ENCODE data around the gene CENPP.

Gene CENPP

DNA sequence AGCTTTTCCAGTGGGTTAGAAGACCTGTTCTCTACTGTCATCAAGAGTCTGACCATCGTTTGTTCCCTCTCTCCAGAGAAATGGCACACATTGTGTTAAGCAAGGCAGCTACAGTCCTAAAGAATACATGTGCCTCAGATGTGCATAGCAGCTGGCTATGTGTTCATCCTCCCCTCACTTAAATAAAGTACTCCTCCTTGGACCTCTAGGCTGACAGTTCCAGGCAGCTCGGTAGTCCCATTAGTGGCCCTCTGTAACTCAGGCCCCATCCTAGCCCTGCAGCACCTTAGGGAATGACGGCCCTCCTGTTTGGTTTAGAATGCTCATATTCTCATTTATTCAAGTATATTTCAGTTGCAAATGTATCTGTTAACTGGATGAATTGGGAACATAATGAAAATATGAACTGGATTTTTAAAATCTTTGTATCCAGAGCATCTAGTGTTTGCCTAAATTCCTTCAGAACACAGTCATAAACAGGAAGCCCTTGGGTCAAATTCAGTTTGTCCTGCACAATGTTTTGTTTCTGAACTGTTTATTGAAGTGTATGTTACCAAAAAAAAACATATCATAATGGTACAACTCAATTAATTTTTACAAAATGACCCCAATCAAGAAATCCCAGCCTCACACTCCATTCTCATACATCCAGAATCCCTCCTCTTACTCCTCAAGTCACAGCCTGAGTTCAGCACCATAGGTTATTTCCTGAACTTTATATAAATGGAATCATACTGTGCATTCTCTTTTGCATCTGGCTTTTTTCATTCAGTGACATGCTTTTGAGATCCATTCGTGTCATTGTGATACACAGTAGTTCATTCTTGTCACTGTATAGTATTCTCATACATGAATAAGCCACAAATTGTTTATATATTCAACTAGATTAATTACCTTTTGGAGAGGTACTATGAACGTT lies 158.1 kb downstream of the CENPP start:
- DNase-seq, result no peak

DNA sequence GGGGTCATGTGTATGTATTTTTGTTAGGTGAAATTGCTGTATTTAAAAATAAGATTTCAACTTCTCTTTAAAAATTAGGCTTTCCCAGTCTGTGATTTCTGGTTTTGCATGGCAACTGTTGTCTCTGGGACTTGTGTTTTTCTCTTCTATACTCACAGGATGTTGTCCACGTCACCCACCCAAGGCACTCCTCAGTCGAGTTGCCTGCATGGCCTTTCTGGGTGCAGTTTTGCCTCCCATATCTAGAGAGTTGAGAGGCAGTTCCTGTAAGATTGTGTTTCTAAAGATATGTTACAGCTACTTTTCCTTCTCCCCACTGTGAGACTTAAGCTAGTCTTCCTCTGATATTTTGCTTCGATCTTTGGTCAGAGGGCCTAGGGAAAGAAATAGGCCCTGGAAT lies 158.8 kb downstream of the CENPP start:
- DNase-seq, result no peak

DNA sequence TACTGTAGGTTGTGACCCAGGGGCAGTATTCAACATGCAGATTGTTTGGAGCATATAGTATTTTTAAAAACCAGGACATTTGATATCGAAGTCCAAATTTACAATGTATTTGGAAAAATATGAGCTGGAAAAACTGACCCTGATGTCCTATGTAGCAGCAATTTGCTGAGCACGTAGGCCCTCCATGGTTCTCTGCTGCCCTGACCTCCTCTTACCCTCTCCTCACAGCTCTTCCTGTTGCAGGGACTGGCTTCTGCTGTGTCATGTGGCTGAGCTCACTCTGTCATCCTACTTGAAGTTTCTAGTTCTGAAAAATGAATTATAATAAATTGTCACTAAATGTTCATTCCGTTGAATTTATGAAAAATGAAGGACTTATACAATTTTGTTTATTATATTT lies 160.6 kb downstream of the CENPP start:
- no peak for DNase-seq

DNA sequence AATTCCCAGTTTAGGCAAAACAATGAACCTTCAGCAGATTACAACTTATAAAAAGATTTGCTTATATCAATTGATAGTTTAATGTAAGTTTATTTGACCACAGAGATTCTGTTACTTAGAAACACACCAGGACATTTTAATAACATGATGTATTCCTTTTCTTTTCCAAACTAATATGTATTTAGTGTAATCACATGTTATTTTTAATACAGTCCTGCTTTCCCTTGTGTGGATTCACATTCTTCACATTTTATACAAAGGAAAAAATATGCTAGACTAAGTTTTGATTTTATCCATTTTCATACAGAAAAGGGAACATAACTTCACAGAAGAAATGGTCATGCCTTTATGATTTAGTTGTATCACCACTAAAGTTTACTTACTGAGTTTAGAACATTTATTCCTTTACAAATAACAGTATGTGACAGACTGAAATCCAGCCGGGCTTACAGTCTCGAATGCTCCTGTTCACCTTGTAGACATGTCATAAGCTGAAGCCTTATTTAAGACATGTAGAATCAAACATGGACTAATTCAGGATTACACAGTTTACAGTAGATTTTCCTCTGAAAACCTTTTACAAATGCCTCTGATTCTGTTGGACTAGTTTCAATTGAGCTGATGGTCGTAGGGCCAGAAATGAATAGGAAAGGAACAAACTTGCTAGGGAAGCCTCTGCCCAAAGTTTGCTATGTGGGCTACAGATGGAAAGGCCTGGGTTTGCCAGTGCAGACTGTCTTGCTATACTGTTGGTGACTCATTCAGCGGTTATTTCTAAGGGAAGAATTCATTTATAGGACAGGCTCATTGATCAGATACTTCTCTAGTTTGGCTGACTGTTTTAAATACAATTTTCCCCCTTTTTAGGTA lies 163.2 kb downstream of the CENPP start:
- no peak for DNase-seq

DNA sequence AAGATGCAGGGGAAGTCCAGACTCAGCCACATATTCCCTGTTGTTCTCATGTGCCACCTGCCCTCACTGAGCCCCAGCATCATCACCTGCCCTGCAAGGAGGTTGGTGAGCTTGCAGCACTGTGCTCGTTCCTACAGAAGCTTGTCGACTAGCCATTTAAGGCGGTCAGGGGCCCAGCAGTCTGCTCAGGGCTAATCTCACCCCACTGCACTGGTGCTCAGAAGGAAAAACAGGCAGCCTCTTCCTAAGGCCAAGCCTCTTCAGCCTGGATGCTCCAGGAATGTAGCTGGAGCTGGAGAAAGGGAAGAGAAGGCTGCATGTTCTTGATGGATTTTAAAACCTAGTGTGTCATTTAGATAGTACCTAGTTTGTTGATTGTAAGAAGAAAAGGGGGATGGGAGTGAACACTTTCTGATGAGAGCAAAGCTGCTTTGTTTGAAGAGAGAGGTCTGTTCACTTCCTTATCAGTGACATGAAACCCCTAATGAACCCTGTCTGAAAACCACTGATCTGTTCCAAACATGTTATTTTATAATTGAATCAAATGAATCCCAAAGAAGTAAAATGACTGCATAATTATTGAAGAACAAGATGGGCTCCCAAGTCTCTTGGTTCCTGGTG lies 167.1 kb downstream of the CENPP start:
- DNase-seq, result no peak

DNA sequence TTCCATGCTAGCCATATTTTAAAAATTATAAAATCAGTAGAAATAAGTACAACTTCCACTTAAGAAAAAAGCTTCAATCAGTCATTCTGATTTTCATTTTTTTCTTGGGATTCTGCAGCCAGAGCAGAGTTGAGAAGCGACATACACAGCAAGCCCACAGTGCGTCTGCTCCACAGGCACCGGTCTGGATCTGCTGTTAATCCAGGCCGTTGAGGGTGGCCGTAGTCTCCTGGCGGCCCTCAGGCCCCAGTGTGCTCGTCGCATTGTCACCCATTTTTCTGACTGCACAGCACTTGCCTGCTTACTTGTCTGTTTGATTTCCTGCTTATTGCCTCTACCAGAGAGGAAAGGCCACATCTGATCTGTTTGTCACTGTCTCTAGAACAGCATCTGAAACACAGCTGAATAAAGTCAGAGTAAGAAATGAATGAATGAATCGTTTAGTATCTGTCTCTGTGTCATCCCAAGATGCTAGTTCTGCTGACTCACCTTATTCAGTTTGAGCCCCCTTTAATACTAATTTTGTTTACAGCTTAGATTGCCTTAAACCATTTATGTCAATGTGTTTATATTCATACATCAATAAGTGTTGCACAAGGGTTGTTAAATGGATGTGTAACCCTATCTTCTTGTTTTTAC lies 168.1 kb downstream of the CENPP start:
- no peak for DNase-seq

DNA sequence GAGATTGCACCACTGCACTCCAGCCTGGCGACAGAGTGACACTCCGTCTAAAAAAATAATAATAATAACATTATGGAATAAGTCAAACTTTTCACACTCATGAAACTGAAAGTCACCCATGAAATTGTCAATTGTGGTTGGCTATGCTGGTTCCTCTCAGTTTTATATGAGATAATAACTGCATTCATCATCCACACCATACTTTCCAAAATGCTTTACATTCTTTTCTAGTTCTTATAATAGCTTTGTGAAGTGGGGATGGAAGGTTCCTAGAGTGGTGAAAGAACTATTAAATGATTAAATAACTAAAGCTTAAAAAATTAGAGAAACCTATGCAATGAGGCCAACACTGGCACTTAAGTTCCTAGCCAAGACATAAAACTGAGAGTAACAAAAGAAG lies 169.1 kb downstream of the CENPP start:
- DNase-seq, result no peak

DNA sequence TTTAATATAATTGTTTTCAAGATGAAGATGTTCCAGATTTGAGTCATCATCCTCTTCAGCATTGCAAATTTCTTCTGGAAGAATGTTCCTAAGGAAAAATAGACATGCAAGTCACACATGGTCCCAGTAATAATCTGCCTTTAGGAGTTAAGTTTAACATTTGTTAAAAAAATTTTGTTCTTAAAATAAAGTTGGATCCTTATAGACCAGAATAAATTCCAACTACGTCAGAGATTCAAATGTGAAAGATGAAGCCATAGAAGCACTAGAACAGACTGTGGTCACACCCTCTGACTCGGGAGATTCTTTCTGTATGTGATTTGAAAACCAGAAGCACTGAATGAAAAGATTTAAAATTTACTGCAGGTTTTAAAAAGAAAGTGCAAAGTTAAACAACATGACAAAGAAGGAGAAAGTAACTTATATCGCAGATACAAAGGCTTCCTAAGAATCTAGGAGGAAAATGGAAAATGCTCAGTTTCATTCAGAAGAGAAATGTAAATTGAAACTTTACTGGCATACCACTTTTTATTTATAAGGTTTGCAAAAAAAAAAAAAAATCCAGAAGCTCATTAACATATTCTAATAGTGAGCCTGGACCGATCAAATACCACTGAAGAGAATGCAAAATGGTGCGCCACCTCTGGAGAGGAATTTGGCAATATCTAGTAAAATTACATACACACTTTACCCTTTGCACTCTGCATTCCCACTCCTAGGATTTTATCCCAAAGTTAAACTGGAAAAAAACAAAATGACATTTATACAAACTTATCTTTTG lies 170.8 kb downstream of the CENPP start:
- no peak for DNase-seq

DNA sequence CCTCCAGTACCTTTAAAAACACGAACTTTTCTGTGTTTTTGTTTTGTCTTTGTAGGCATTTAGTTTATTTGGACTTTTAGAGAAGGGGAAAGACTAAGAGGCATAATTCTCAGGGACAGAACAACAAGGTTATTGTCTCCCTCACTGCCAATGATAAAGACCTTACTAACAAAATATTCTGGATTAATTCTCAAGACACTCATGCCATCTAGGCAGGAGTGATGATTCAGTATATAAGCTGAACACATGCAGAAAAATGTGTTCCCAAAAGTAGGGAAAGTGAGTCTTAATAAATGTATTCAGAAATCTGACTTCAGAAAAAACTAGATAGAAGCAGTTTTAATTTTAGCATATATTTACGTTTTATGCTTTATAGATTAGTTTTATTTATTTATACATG lies 173.9 kb downstream of the CENPP start:
- DNase-seq, result no peak

DNA sequence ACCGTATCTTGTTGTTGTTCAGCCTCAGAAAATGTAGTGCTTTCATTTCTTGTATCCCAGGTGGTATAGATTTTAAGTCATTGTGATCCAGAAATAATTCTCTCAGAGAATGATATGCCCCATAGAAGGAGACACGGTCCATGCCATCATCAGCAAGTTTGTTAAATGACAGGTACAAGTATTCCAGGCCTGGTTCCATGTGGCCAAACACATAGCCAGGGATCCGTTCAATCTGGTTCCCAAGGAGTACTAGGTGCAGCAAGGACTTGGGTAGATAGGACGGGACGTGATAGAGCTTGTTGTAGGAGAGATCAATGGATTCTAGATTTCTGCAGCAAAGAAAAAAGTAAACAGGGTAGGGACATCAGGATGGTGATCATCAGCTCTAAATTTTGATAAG lies 175.0 kb downstream of the CENPP start:
- no peak for DNase-seq

DNA sequence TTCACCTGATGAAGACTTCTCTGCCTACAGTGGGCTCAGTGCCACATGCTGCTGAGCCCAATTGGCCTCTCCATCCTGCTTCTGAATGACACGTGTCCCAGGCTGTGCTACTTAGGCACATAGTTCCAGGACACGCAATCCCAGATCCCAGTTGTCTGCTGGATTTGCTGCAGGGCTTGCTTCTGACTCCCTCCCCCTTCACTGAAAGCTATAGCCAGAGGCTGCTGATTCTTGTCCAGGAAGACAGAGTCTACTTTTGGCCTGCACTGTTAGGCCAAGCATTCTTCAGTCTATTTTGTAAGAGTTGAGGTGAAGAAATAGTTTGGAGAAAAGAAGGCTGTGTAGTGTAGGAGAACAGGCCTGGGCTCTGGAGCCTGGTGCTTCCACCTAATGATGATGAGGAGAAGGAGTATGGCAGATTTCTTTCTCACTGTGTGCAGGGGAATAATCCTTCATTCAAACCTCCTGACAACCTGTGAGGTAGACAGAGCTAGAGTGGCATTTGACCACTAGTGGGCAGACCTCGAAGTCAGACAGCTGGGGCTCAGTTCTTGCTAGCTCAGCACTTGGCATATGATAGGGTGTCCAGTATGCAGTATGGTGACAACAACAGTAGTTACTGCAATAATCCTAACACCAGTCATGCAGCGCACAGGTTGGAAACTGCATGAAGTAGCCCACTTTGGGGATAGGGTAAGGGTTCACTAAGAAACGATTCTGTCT lies 176.1 kb downstream of the CENPP start:
- peak; percentile 43 for DNase-seq

DNA sequence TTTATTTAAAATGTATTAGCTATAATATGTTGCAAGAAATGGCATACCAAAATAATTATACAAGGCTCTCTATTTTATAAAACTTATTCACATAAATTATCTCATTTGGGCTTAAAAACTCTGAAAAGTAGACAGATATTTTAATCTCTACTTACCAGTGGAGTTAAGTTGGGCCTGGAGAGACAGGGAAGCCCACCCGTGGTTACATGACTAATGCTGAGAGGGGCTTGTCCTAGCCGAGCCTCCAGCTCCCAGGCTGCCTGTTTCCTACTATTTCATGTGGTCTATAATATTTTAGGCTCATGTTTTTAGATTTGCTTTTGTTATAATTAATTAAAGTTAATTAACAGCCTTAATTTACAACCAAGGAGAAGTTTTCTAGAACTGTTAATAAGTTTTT lies 177.4 kb downstream of the CENPP start:
- DNase-seq, result no peak

DNA sequence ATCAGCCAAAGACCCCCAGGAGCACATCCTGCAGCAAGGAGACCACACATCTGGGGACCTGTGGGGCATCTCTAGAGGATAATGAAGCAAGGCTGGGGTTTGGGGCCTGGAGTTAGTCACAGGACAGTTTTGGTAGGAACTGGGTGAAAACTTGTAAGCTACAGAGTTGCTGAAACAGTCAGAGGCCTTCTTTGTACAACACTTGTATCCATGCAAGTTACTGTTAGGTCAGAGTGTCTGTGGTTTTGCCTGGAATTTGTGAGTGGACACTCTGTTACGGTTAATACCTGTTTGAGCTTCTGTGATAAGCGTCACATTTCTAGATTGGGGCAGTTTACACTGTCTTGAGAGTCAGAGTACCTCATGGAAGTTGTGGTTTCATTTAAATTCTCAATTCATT lies 179.1 kb downstream of the CENPP start:
- DNase-seq, result peak; percentile 13

DNA sequence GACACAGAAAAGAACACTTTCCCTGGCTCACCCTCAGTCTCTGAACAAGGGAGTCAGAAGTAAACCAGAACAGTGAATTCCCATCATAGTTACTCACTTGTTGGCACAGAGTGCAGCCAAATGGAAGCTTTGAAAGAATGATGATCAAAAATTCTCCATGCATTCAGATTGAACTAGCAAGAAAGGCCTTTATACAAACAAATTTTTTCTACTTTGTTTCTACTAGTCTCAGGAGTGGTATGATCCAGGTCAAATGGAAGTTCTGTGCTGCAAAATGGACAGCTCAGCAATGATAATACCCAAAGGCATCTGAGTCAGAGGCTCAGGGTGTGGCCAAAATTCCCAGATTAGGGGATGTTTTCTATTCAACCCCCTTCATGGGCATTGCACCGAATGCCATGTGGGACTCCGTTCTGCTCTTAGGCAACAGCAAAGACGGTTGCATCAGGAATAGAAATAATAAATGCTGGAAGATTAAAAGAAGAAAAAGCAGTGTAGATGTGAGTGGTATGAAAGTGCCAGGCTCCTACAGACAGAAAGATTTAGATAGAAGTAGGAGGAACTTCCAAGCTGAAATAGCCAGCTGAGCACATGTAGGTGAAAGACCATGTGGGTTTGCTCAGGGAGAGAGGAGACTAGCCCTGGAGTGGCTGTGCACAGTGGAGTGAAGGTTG lies 180.6 kb downstream of the CENPP start:
- no peak for DNase-seq

DNA sequence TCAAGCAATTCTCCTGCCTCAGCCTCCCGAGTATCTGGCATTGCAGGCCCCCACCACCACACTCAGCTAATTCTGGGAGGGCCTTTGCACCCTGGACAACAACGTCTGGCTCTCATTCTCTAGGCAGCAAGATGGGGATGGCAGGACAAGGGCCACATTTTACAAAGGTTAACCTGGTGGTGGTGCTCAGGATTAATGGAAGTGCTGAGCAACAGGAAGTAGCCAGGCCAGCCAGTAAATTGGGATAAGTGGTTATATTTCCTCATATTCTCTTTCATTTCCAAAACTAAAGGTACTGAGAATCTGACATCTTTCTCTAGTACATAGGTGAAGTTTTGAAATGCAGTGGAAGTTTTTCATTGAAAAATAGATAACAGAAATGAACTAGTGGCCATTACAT lies 181.3 kb downstream of the CENPP start:
- peak; percentile 4 for DNase-seq

DNA sequence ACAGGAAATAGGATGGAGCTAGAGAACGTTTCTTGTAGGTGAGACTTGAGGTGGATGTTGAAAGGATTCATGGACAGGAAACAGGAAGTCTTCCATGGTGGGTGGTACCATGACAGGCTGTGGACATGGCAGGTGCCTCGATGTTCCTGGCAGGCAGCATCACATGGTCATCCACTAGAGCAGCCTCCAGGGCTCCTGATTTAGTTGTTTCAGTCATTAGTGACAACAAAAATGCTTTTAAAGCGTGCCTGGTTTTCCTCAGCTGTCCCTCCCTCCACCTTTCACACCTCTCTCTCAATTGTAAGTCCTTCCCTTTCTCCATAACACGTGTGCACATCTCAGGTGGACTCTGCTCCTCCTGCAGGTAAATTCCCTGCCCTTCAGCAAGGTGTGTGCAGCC lies 181.7 kb downstream of the CENPP start:
- DNase-seq, result no peak

DNA sequence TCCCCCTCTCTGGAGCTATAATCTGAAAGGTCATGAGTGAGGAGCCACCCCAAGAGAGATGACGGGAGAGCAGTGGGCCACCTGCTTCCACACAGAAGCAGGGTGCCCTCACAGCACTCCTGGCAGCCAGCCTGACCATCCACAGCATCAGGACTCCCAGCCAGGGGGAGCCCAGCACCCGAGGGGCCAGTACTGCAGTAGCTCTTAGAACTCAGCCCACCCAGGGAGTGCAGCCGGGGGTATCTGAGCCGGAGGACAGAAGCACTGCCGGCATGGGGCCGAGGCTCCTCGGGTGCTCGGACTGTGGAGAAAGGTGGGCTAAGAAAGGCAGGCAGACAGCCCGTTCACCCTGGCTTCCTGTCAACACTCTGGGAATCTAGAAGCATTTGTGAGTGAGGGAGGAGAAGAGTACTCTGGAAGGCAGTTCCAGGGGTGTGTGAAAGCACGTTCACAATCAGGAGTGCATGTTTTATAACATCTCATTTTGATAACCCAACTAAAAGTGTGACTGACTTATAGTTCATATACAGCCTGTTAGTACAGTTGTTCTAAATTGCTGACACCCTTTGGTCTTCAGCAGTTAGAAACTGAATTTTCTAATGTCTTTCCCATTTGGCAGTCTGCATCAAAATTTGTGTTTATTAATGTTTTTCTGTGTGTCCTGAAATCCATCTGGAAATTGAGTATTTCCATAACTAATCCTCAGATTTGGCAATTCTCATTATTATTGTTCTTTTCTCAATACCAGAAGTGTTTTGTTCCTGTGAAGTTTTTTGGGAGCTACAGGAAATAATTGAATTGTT lies 182.5 kb downstream of the CENPP start:
- no peak for DNase-seq

DNA sequence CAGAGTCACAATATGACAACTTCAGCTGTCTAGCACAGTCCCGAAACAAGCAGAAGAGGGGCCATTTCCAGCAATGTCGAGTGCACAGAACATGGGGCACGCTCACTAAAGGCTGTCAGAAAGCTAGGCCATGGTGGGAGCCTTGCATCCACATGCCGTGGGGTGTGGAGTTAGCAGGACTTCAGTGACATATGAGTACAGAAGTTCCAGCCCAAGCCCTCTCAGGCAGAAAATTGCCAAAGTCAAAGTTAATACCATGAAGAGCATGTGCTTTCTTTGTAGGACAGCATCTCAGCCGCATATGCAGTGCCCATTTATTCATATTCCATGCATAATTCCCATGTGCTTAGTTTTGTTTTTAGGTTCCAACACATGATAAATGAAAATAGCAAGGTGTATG lies 183.3 kb downstream of the CENPP start:
- no peak for DNase-seq

DNA sequence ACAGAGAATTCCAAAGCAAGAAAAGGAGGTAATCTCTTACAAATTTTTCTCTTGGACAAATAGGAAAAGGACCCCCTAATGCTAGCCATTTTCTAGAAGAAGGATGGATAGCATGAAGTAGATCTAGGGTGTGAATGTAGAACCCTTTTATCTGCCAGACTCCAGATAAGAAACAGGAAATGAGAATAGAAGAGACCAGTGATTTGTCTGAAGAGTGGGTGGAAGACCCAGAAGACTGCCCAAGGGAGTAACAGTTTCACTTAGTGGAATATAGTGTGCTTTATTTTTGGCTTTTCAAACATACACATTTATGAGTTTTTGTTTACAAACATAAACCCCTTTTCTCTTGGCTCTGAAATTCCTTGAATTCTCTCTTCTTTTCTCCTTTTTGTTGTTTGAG lies 185.0 kb downstream of the CENPP start:
- no peak for DNase-seq

DNA sequence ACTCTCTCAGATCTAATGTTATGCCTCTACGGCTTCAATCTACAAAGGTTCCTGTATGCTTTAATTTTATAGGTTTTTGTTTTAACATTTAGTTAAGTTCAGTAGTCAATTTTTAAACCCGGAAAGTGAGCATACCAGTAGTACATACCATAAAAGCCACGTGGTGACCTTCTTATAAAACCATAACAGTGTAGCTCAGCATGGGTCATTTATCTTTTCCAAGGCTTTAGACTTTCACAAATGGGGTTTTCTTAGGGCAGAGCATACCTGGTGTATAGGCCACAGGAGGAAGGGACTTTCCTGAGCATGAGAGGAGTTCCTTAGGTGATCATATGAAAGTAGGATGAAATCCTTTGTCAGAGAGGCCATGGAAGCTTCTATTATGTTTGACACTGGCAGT lies 186.9 kb downstream of the CENPP start:
- no peak for DNase-seq
